ENCODE measurements around the gene DHRS1.

The DHRS1 gene

DNA sequence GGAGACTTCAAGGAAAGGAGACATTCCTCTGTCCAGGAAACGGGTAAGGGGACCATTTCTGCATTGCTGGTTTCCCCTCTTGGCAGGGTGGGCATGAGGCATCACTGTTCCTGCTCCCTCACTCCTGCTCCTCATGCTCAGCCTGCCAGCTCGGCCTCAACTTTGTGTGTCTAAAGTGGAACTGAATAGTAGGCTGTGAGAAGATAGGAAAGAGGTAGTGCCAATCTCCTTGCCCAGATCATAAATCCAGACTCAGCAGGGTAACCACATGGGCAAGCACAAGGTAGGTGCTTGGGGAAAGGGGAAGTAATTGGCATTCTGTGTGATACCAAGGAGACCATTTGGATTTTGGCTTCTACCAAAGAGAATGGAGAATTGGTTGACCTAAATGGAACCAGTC is 14.3 kb upstream of the DHRS1 start:
- TF ChIP-seq, protein P1, sequence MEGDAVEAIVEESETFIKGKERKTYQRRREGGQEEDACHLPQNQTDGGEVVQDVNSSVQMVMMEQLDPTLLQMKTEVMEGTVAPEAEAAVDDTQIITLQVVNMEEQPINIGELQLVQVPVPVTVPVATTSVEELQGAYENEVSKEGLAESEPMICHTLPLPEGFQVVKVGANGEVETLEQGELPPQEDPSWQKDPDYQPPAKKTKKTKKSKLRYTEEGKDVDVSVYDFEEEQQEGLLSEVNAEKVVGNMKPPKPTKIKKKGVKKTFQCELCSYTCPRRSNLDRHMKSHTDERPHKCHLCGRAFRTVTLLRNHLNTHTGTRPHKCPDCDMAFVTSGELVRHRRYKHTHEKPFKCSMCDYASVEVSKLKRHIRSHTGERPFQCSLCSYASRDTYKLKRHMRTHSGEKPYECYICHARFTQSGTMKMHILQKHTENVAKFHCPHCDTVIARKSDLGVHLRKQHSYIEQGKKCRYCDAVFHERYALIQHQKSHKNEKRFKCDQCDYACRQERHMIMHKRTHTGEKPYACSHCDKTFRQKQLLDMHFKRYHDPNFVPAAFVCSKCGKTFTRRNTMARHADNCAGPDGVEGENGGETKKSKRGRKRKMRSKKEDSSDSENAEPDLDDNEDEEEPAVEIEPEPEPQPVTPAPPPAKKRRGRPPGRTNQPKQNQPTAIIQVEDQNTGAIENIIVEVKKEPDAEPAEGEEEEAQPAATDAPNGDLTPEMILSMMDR (IDR thresholded peaks at IDR 0.05; ENCODE audit: insufficient read depth, low read depth, low read length, missing control alignments): no peak
- no peak for DNase-seq (ENCODE audit: low read depth)
- no peak overlapping the region for H3K4me3 ChIP-seq (ENCODE audit: low read depth, low read length)

DNA sequence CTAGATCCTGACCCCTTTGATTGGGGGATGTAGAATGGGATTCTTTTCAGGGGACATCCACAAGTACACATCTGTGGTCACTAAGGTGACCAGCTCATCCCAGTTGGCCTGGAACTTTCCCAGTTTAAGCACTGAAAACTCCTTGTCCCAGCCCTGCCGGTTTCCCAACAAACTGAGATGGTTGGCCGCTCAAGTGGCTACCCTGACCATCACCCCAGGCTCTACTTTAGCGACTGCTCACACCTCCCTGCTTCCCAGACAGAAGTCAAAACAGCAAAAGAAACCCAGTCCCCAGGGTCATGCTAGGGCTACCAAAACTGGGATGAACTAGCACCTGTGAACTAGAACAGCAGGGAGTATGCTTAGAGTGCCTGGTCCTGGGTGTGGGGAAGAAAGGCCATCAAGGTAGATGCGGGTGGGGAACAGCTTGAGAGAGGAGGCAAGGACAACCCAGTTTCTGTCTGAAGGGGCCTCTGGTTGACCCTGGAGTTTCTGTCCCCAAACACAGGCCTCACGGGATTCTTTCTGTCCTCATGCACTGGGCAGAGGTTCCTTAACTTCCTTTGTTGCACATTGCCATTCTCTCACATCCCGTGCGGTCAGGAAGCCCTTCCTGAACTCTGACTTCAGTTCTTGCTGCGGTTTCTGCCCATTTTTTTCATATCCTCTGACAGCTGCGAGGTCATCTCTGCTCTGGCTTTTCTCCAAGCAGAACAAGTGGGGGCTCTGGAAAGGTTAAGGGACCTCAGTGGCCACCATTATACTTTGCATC is 13.3 kb upstream of the DHRS1 start:
- TF ChIP-seq, protein P1 (IDR thresholded peaks at IDR 0.05; ENCODE audit: insufficient read depth, low read depth, low read length, missing control alignments): no peak
- peak; percentile 45 for DNase-seq (ENCODE audit: low read depth)
- H3K4me3 ChIP-seq (ENCODE audit: low read depth, low read length): no peak overlapping the region

DNA sequence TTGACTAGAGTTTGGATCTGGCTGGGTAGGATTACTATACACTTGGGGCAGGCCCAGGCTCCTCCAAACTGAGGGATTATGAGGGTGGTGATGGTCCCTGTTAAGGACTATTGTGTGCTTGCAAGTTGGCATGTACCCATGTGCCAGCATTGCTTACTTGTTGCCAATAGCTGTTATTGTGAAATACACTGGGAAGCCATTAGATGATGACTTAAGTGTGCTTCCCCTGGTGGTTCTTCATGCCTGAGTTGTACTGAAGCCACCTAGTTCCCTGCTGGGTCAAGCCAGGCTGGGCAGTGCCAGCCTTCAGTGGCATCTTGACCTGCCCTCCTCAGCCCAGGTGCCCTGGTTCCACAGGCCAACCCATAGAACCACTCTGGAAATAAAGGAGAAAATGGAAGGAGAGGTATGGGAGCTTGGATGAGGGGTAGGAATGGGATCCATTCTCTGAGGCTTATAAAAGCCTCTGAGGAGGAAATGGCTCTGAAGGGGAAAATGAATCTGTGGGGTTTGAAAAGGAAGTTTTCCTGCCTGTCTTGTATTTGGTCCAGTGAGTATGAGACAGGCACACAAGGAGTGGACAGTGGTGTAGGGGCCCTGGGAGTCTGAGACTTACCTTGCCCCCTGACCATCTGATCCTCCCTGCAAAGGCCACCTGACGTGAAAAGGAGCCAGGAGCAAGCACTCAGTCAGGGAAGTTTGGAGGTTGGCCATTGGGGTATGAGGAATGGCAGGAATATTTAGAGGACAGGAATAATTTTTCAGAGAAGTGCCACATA is 12.4 kb upstream of the DHRS1 start:
- H3K4me3 ChIP-seq (ENCODE audit: low read depth, low read length): peak overlapping the region; percentile 60
- DNase-seq (ENCODE audit: low read depth): no peak
- TF ChIP-seq, protein P1 (IDR thresholded peaks at IDR 0.05; ENCODE audit: insufficient read depth, low read depth, low read length, missing control alignments): no peak

DNA sequence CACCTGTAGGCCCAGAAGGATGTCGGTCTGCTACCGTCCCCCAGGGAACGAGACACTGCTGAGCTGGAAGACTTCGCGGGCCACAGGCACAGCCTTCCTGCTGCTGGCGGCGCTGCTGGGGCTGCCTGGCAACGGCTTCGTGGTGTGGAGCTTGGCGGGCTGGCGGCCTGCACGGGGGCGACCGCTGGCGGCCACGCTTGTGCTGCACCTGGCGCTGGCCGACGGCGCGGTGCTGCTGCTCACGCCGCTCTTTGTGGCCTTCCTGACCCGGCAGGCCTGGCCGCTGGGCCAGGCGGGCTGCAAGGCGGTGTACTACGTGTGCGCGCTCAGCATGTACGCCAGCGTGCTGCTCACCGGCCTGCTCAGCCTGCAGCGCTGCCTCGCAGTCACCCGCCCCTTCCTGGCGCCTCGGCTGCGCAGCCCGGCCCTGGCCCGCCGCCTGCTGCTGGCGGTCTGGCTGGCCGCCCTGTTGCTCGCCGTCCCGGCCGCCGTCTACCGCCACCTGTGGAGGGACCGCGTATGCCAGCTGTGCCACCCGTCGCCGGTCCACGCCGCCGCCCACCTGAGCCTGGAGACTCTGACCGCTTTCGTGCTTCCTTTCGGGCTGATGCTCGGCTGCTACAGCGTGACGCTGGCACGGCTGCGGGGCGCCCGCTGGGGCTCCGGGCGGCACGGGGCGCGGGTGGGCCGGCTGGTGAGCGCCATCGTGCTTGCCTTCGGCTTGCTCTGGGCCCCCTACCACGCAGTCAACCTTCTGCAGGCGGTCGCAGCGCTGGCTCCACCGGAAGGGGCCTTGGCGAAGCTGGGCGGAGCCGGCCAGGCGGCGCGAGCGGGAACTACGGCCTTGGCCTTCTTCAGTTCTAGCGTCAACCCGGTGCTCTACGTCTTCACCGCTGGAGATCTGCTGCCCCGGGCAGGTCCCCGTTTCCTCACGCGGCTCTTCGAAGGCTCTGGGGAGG is 11.3 kb upstream of the DHRS1 start, which contains the start of gene LTB4R:
Gene LTB4R (plus strand): TSS at position 857 of the 959 bp plus-strand sequence. CDS start 4,150 bp downstream, outside the sequence.
- peak within 1 kb of the TSS; percentile 60 for H3K4me3 ChIP-seq (ENCODE audit: low read depth, low read length)
- peak; percentile 87 for DNase-seq (ENCODE audit: low read depth)
- TF ChIP-seq, protein P1 (IDR thresholded peaks at IDR 0.05; ENCODE audit: insufficient read depth, low read depth, low read length, missing control alignments): peak; percentile 41

DNA sequence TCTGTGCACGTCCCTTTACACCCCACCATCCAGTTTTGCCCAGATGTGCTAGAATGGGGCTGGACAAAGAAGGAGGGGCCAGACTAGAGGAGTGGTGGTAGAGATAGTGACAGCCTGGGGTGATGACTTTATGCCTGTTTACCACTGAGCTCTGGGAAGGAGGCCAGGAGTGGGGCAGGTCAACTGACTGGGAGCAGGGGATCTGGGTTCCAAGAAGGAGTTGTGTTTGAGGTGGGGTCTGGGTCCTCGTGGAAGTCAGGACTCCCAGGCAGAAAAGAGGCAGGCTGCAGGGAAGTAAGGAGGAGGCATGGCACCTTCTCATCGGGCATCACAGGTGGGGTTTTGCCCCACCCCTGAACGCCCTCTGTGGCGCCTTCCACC is 10.7 kb upstream of the DHRS1 start:
- peak overlapping the region; percentile 60 for H3K4me3 ChIP-seq (ENCODE audit: low read depth, low read length)
- TF ChIP-seq, protein P1 (IDR thresholded peaks at IDR 0.05; ENCODE audit: insufficient read depth, low read depth, low read length, missing control alignments): no peak
- no peak for DNase-seq (ENCODE audit: low read depth)

DNA sequence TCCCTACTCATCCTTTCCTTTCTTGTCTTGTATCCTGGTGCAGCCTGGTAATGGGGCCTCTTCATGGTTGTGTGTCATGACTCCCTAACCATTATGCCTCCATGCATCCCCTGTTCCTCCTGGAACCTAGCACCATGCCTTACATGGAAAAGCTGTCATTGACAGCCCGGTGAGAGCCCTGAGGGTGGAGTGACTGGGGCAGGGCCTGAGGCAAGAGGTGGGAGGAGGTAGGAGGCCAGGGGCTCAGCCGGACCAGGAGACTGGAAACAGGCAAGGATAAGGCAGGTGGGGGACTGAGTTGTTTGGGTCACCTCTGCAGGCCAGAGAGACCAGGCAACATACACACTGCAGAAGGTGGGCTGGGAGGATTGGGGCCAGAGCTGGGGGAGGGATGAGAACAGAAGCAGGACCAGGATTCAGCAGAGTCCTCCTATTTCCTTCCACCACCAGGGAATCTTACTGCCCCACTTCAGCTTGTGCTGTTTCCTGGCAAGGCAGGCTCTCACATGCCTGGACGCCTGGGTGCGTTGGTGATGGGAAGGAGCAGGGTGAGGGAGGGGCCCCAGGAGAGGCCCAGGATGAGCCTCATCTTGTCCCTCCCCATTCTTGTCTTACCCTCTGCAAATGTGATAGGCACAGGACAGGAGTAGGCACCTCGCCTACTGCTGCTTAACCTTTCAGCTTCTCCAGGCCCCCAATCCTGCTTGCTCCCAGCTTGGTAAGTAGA is 10.1 kb upstream of the DHRS1 start, which contains the start of gene LTB4R2:
Gene LTB4R2 (plus strand): TSS at position 603 of the 727 bp plus-strand sequence. CDS start 525 bp downstream, outside the sequence.
- no peak for DNase-seq (ENCODE audit: low read depth)
- TF ChIP-seq, protein P1 (IDR thresholded peaks at IDR 0.05; ENCODE audit: insufficient read depth, low read depth, low read length, missing control alignments): no peak
- H3K4me3 ChIP-seq (ENCODE audit: low read depth, low read length): peak within 1 kb of the TSS; percentile 60

All from GM12865 (cell line).